Esophagus (tissue), 2 donors: ENCODE results near the gene WSCD2. TPM values are rescaled to one million over a fixed set of nuclear protein-coding genes. Genes with fewer than 3 reads are reported as not detected.

Experiments
- H3K27ac ChIP-seq, 2 donors: one replicate each; pipeline ENCODE4 v1.5.1; 2013; ENCODE audit warnings: low read depth in 2 of 2, mild to moderate bottlenecking in 2 of 2, inconsistent platforms in 1 of 2, low read length in 1 of 2, moderate library complexity in 1 of 2
- H3K27me3 ChIP-seq, 2 donors: one replicate each; pipeline ENCODE4 v1.6.1; 2013; ENCODE audit warnings: low read length in 2 of 2, control low read depth in 1 of 2, mild to moderate bottlenecking in 1 of 2; ENCODE audit not compliant: insufficient read depth in 2 of 2, control insufficient read depth in 1 of 2
- H3K36me3 ChIP-seq, 2 donors: one replicate each; pipeline ENCODE4 v1.6.1; 2013; ENCODE audit warnings: low read length in 1 of 2; ENCODE audit not compliant: control insufficient read depth in 2 of 2, insufficient read depth in 2 of 2
- H3K4me1 ChIP-seq, 2 donors: one replicate each; pipeline ENCODE4 v1.6.1; 2013; ENCODE audit warnings: low read length in 1 of 2; ENCODE audit not compliant: control insufficient read depth in 2 of 2, insufficient read depth in 2 of 2
- H3K4me3 ChIP-seq, 2 donors: one replicate each; pipeline ENCODE4 v1.5.1; 2013; ENCODE audit warnings: low read length in 2 of 2, mild to moderate bottlenecking in 2 of 2, low read depth in 1 of 2, moderate library complexity in 1 of 2
- H3K9me3 ChIP-seq, 2 donors: one replicate each; pipeline ENCODE4 v1.6.1; 2013; ENCODE audit warnings: mild to moderate bottlenecking in 2 of 2, low read depth in 1 of 2, low read length in 1 of 2, moderate library complexity in 1 of 2; ENCODE audit not compliant: control insufficient read depth in 2 of 2, insufficient read depth in 1 of 2
- WGBS, 2 donors: extraction: QIAGEN DNeasy Blood & Tissue Kit; methylation state at CpG; one replicate each; pipeline ENCODE4 v1.1.7; 2013; 5-methylcytosine and 5-hydroxymethylcytosine counted together
- polyA plus RNA-seq, 2 donors: library from polyadenylated mRNA; stranded (reverse); fragments of 200-250 nt; gene quantifications; one replicate each; pipeline ENCODE4 v1.2.3, GENCODE V29; 2013
- donor health status: healthy with polysubstance abuse.
- donor health status: Bipolar disorder and iron deficiency.

The WSCD2 gene
- polyA plus RNA-seq, 2 donors, result 0.51 to 0.72 TPM

DNA sequence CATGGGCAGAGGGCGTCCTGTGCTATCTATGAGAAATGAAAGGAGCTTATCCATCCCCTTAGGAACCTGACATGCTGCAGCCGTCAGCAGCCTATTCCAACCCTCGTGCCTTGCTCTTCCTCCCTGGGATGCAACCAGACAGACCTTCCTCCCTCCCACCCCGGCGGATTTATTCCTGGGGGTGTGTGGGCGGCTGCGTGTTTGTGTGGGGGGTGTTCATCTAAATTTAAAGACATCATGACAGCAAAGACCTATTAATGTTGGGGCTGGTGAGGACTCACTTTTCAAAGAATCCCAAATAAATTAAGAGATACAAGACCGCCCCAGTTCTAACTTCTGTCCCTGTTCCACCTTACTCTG, 52.0 kb downstream of the WSCD2 start:
- H3K4me1 ChIP-seq, result no peaks in the 10 kb centered on the region
- H3K27ac ChIP-seq, result no peak overlapping the region
- 72 to 81% methylated on average over 8 of the region's 8 CpGs for WGBS, 2 donors
- H3K4me3 ChIP-seq, result no peak overlapping the region
- H3K9me3 ChIP-seq, result no peaks in the 10 kb centered on the region
- no peaks in the 10 kb centered on the region for H3K36me3 ChIP-seq
- no peaks in the 10 kb centered on the region for H3K27me3 ChIP-seq

DNA sequence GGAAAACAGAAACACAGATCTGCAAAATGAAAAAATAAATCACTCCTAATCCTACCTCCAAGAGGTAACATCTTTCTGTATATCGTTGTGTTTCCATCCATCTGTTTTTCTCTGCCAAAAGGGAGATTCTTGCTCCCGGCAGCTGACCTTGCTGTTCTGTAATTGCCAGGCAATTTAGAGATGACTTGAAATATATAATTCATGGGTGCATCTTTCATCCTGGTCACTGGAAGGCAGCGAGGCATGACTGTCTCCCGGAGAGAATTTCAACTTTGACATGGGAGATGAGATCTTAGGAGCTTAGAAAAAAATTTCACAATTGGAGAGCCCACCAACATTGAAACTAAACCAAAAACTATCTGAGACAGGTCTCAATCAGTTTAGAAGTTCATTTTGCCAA, 53.0 kb downstream of the WSCD2 start:
- H3K4me3 ChIP-seq, result no peak overlapping the region
- H3K9me3 ChIP-seq, result no peaks in the 10 kb centered on the region
- H3K27ac ChIP-seq, result no peak overlapping the region
- H3K4me1 ChIP-seq, result no peaks in the 10 kb centered on the region
- no peaks in the 10 kb centered on the region for H3K27me3 ChIP-seq
- H3K36me3 ChIP-seq, result no peaks in the 10 kb centered on the region
- WGBS, 2 donors, result 72 to 73% methylated on average over 4 of the region's 4 CpGs

GRCh38 chr12:108185002-108185401, 55.9 kb downstream of the WSCD2 start:
- Histone ChIP-seq H3K27me3 (no peaks in the 10 kb centered on the region), H3K27ac (no peak overlapping the region), H3K9me3 (no peaks in the 10 kb centered on the region), H3K36me3 (no peaks in the 10 kb centered on the region), H3K4me1 (no peaks in the 10 kb centered on the region), H3K4me3 (no peak overlapping the region)
- 75 to 94% methylated on average over 1 of the region's 1 CpG for WGBS, 2 donors

- Histone ChIP-seq H3K27me3 (no peaks in the 10 kb centered on the region), H3K4me1 (no peaks in the 10 kb centered on the region), H3K27ac (no peak overlapping the region), H3K36me3 (no peaks in the 10 kb centered on the region), H3K9me3 (no peaks in the 10 kb centered on the region), H3K4me3 (no peak overlapping the region)
- 73 to 76% methylated on average over 5 of the region's 5 CpGs for WGBS, 2 donors
Observed at GRCh38 chr12:108187831-108188230, 58.7 kb downstream of the WSCD2 start.

GRCh38 chr12:108190529-108190928, 61.4 kb downstream of the WSCD2 start:
- H3K27me3 ChIP-seq, result no peaks in the 10 kb centered on the region
- no peaks in the 10 kb centered on the region for H3K4me1 ChIP-seq
- H3K36me3 ChIP-seq, result no peaks in the 10 kb centered on the region
- H3K27ac ChIP-seq, result no peak overlapping the region
- 29 to 31% methylated on average over 3 of the region's 3 CpGs for WGBS, 2 donors
- no peak overlapping the region for H3K4me3 ChIP-seq
- H3K9me3 ChIP-seq, result no peaks in the 10 kb centered on the region

DNA sequence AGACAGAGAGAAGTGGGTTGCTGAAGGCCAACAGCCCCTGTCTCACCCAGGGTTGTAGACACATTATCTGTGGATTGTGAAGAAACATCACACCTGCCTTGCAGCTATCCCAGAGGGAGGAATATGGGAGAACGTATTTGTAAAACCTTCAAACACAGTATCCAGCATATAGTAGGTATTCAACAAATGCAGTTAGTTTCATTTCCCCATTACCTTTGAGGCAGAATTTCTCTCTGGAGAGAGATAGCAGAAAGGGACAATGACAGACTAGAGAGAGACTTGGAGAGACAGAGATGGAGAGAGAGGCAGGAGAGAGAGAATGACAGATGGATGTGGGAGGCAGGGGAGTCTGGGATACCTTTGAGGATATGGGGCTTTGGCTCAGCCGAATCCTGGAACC, 62.0 kb downstream of the WSCD2 start:
- Histone ChIP-seq H3K4me3 (no peak overlapping the region), H3K27me3 (no peaks in the 10 kb centered on the region), H3K36me3 (no peaks in the 10 kb centered on the region), H3K27ac (no peak overlapping the region), H3K9me3 (no peaks in the 10 kb centered on the region), H3K4me1 (no peaks in the 10 kb centered on the region)
- WGBS, 2 donors, result 70 to 73% methylated on average over 2 of the region's 2 CpGs

DNA sequence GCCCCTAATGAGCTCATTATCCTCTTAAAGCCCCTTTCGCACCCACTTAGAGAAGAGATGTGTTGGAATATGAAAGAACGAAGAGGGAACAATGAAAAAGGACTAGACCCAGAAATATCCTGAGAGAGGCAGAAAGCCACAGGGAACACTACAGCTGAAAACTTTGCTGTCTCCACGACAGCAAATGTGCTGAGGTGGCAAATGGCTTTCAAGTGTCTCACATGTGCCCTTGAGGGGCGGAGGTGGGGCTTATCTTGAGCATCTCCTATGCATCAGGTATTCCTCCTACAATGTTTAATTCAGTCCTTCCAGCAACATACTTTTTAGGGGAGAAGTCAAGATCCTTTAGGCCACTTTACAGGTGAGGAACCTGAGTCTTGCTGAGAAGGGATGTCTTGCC, 62.9 kb downstream of the WSCD2 start:
- no peak overlapping the region for H3K27ac ChIP-seq
- H3K27me3 ChIP-seq, result no peaks in the 10 kb centered on the region
- 54 to 63% methylated on average over 4 of the region's 4 CpGs for WGBS, 2 donors
- H3K4me1 ChIP-seq, result no peaks in the 10 kb centered on the region
- no peaks in the 10 kb centered on the region for H3K9me3 ChIP-seq
- no peak overlapping the region for H3K4me3 ChIP-seq
- H3K36me3 ChIP-seq, result no peaks in the 10 kb centered on the region

DNA sequence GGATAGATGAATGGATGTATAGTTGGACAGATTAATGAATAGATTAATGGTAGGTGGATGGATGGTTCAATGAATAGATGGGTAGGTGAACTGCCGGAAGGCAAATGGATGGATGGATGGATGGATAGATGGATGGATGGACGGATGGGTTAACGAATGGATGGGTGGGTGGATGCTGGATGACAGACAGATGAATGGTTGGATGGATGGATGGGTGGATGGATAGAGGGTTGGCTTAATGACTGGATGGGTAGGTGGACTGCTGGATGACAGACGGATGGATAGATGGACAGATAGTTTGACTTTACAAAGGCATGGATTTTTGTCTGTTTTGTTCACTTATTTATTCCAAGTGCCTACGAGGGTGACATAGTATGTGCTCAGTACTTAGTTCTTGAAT, 64.4 kb downstream of the WSCD2 start:
- H3K4me1 ChIP-seq, result peaks cover 0 to 2% of the 10 kb centered on the region in 2 donors
- no peaks in the 10 kb centered on the region for H3K36me3 ChIP-seq
- no peaks in the 10 kb centered on the region for H3K27me3 ChIP-seq
- 72 to 78% methylated on average over 5 of the region's 5 CpGs for WGBS, 2 donors
- no peak overlapping the region for H3K27ac ChIP-seq
- H3K9me3 ChIP-seq, result no peaks in the 10 kb centered on the region
- H3K4me3 ChIP-seq, result no peak overlapping the region

DNA sequence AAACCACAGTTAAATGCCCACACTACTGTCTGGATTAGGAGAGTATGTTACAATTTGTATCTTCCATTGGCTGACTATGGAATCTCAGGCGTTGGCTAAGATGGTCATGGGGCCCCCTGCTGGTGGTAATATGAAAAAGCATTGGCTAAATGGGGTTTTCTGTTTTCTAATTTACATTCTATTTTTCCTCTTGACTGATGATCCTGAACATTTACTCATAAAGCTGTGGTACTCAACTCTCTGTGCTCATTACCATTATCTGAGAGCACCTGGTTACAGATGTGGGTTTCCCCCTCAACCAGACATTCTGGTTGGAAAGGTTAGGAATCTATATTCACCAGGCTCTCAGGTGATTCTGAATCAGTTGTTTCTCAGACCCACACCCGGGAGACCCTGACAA, 64.8 kb downstream of the WSCD2 start:
- Histone ChIP-seq H3K4me3 (no peak overlapping the region), H3K9me3 (no peaks in the 10 kb centered on the region), H3K36me3 (no peaks in the 10 kb centered on the region), H3K27me3 (no peaks in the 10 kb centered on the region), H3K27ac (no peak overlapping the region), H3K4me1 (peaks cover 0 to 2% of the 10 kb centered on the region in 2 donors)
- 17 to 27% methylated on average over 2 of the region's 2 CpGs for WGBS, 2 donors

DNA sequence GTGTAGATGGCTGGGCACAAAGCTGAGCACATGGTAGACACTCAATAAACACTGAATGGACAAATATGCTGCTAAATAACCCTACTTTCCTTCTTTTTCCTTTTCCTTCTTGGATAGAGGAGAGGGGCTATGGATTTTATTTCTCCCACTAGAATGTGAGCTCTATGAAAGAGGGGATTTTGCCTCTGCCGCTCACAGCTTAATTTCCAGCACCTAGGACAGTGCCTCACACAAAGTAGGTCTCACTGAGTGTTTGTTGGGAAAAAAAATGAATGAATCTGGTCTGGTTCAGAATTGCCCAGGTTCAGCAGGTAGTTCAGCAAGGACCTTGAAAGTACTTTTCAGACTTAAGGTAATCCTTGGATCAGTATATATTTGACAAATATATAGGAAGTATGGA, 65.5 kb downstream of the WSCD2 start:
- no peaks in the 10 kb centered on the region for H3K9me3 ChIP-seq
- WGBS, 2 donors, result 69 to 83% methylated on average over 1 of the region's 1 CpG
- no peaks in the 10 kb centered on the region for H3K36me3 ChIP-seq
- no peak overlapping the region for H3K27ac ChIP-seq
- H3K4me3 ChIP-seq, result no peak overlapping the region
- peaks cover 0 to 2% of the 10 kb centered on the region in 2 donors for H3K4me1 ChIP-seq
- H3K27me3 ChIP-seq, result no peaks in the 10 kb centered on the region
